HTERT RPE-1 (cell line): ENCODE data around the gene TFAP2C.

ENCODE experiments used
- in situ Hi-C: fragments of 300-500 bp; cut with MboI; formaldehyde crosslinking; loops from 4 replicates; pipeline ENCODE4 v1.14.3; 2020; ENCODE audit warnings: low sequenced_read_pairs

The TFAP2C gene

GRCh38 chr20:56628873-56629463 is at the start of gene TFAP2C:
Gene TFAP2C (plus strand): TSS chr20:56629306. CDS start chr20:56629545, 239 bp downstream.
- in situ Hi-C loops = no loop called here

- in situ Hi-C loops = no loop called here
Measured at GRCh38 chr20:56580226-56580625, 48.9 kb upstream of the TFAP2C start.

GRCh38 chr20:56581701-56582100 is 47.4 kb upstream of the TFAP2C start:
- in situ Hi-C loops = no loop called here

GRCh38 chr20:56582542-56582941 is 46.6 kb upstream of the TFAP2C start:
- in situ Hi-C loops = no loop called here

GRCh38 chr20:56584916-56585315 is 44.2 kb upstream of the TFAP2C start:
- in situ Hi-C loops = no loop called here

- in situ Hi-C loops = no loop called here
Measured at GRCh38 chr20:56587307-56588041, 41.6 kb upstream of the TFAP2C start.

- in situ Hi-C loops = no loop called here
Measured at GRCh38 chr20:56588996-56589395, 40.1 kb upstream of the TFAP2C start.

GRCh38 chr20:56589633-56590032 is 39.5 kb upstream of the TFAP2C start:
- in situ Hi-C loops = no loop called here

GRCh38 chr20:56590888-56591287 is 38.2 kb upstream of the TFAP2C start:
- in situ Hi-C loops = no loop called here

GRCh38 chr20:56592211-56592610 is 36.9 kb upstream of the TFAP2C start:
- in situ Hi-C loops = no loop called here

- in situ Hi-C loops = no loop called here
Measured at GRCh38 chr20:56592817-56593216, 36.3 kb upstream of the TFAP2C start.

GRCh38 chr20:56595746-56596475 is 33.2 kb upstream of the TFAP2C start:
- in situ Hi-C loops = no loop called here

GRCh38 chr20:56601166-56601565 is 27.9 kb upstream of the TFAP2C start:
- in situ Hi-C loops = no loop called here

GRCh38 chr20:56604673-56605072 is 24.4 kb upstream of the TFAP2C start:
- in situ Hi-C loops = no loop called here

GRCh38 chr20:56605261-56605996 is 23.7 kb upstream of the TFAP2C start:
- in situ Hi-C loops = no loop called here

- in situ Hi-C loops = no loop called here
Measured at GRCh38 chr20:56606174-56606945, 22.7 kb upstream of the TFAP2C start.

- in situ Hi-C loops = no loop called here
Measured at GRCh38 chr20:56607061-56607704, 21.9 kb upstream of the TFAP2C start.

GRCh38 chr20:56608376-56608775 is 20.7 kb upstream of the TFAP2C start:
- in situ Hi-C loops = no loop called here

- in situ Hi-C loops = no loop called here
Measured at GRCh38 chr20:56609321-56609720, 19.8 kb upstream of the TFAP2C start.

- in situ Hi-C loops = no loop called here
Measured at GRCh38 chr20:56610098-56610497, 19.0 kb upstream of the TFAP2C start.
